Sciatic nerve (tissue), 2 donors: ENCODE measurements around the gene RBMS3. TPM values are rescaled to one million over a fixed set of nuclear protein-coding genes. Genes with fewer than 3 reads are reported as not detected.
"Not testable (repeated sequence)": the region's sequence is repeated elsewhere in the genome, so short reads cannot be mapped to it uniquely, and the experiment has no call there.

Experiments
- ATAC-seq: fragments of 200-7000 bp; cut with Tn5 transposase; one replicate; pipeline ENCODE4 v1.9.1; 2020; ENCODE audit warnings: mild to moderate bottlenecking, moderate library complexity
- DNase-seq: peaks from one replicate; pipeline ENCODE4 v3.0.0-alpha.2; 2020; ENCODE audit warnings: low spot score
- intact Hi-C: fragments of 100-400 bp; cut with DNase I; formaldehyde crosslinking; loops from one replicate; pipeline ENCODE4 v1.14.2; 2022
- total RNA-seq: library from RNA; stranded (reverse); fragmentation: NEBNext Ultra II Directional; extraction: Animal tissue kit (Norgen Biotek cat#: 25700); gene quantifications from one replicate; pipeline ENCODE4 v1.2.1, GENCODE V29; 2021
- donor health status: DM: no; HTN: no; CAD: no.
- donor health status: DM: no; HTN: no; CAD: no.

Gene RBMS3
- total RNA-seq, 1 donor from 2014 or later, result 161 TPM

DNA sequence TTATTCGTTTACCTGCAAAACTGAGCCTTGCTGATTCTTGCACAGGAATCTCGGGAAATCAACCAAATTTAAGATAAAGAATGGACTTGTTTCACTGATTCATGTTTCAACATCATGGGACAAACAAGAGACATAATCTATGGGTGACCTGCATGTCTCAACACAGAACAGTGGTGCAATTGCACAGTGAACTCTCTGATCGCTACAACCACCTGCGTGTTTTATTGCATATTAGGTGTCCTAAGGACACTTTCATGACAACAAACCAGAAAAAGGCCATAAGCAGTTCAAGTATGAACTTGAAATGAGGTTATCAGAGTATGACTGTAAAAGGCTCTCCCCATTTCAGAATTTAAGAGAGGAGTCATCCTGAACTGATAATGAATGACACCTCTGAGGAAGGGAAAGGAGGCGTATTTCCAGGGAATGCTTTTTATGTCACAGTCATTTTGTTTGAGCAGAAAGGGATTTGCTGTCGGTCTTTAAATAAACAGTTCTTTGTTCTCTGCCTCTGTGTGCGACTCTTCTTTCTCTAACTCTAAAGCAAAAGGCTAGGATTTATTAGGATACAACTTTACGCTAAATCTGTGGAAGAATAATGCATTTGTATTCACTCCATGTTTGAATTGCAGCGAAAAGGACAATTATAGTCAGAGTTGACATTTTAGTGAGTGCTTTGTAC, 167.2 kb downstream of the RBMS3 start:
- intact Hi-C loops, result no loop called here
- no peak for ATAC-seq

DNA sequence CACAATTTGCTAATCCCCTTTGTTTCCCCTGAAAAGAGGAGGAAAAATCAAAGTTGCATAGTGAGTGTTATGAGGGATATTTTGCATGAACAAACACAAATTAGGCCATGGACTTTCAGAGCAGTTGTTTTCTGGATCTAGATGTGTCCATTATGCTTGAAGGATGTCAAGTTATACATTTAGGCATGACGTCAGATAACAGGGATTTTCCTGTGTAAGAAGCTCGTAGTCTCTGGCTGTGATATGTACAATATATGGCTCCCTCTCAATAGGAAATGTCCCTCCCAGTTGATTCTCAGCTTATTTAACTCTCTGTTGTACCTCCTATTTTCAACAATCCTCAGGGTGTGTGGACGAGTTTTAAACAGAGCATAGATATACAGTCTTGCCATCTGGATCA, 171.0 kb downstream of the RBMS3 start:
- ATAC-seq (no peak), DNase-seq (no peak)
- intact Hi-C loops, result no loop called here

More for the DNA sequence above, 167.2 kb downstream of the RBMS3 start:
- no peak for DNase-seq

- DNase-seq, result no peak
- peak; percentile 6 for ATAC-seq
- intact Hi-C loops, result no loop called here
Measured at GRCh38 chr3:29452934-29453283, 172.0 kb downstream of the RBMS3 start.

DNA sequence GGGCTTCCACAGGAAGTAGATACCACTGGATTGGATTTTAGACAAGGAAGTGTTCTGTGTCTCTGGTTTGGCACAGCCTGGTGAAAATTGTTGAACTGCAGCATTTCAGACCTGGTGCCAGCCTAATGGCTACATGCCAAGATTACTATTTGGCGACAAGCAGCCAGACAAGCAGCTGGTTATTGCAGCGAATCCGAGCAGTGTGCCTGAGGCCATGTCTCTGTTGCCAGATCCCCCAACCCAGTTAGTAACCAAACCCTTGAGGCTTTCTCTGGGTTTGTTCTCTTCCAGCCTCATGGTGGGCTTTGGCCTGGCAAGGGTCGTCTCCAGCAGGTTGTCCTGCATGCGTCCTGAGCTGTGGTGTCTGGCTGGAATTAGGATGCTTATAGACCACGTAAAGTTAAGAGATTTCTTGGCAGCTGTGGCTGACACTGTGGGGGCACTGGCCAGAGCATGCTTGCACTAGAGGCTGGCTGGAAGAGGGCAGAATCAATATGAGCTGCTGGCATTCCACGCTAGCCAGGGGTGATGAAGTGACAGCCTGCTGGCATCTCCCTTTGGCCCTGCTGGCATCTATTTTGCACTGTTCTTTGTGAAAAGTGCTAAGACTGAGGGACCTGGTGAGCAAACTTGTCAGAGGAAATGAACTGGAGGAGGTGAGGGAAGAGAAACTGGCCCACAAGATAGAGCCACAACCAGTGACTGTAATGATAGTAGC, 172.6 kb downstream of the RBMS3 start:
- DNase-seq (no peak), ATAC-seq (peak; percentile 33)
- intact Hi-C loops, result no loop called here

DNA sequence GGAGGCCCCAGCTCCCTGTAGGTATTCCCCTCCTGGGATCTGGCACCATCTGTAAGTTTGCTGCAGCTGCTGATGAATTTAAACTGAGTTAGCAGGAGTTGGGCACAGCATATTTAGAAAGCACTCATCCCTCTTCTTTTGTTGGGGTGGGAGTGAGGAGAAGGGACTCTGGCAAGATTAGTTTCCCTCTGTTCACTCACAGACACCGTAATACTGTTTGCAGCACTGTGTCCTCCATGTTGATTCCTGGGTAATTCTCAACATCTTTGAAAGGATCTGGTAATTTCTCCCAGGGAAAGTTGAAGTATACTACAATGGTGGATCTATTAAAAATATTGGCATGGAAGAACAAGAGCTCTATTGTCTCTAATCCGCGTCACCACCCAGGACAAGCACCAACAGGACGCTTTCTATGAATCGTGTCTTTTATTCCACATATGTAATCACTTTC, 173.3 kb downstream of the RBMS3 start:
- ATAC-seq, result peak; percentile 76
- intact Hi-C loops, result no loop called here
- no peak for DNase-seq

DNA sequence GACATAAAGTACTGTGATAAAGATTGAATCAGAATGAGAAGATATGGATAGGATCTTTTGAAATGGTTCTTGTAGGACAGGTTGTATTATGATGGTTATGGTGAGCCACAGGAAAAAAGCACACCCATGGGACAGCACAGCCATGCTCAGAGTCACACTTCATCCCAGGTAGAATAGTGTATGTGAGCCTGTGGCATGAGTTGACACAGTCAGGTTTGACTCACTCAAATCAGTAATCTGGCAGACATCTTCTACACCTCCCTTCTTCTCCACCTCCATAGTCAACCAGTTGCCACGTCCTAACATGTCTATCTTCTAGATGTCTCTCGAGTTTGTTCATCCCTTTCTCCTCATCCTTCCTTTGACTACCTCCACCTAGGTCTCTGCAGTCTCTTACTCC, 176.0 kb downstream of the RBMS3 start:
- ATAC-seq (no peak), DNase-seq (no peak)
- intact Hi-C loops, result no loop called here

DNA sequence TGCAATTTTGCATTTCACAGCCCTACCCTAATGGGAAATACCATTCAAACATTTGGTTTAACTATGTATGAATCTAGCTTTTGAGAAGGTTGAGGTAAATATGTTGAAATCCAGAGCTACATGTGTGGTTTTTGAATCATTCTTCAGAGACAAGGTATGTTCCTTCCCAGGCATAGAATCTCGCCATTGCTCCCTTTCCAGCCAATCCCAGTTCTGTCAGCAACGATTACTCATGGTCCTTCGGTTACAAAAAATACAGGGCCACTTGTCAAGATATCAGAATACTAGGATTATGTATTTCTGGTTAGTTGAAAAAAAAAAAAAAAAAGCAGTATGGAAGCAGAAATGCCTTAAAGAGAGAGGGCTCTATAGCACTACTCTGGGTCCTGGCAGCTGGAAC, 182.4 kb downstream of the RBMS3 start:
- no peak for DNase-seq
- intact Hi-C loops, result no loop called here
- no peak for ATAC-seq

GRCh38 chr3:29465836-29466235, 185.0 kb downstream of the RBMS3 start:
- intact Hi-C loops, result no loop called here
- DNase-seq, result no peak
- ATAC-seq, result peak; percentile 90

GRCh38 chr3:29466442-29466841, 185.6 kb downstream of the RBMS3 start:
- no peak for DNase-seq
- intact Hi-C loops, result no loop called here
- no peak for ATAC-seq

DNA sequence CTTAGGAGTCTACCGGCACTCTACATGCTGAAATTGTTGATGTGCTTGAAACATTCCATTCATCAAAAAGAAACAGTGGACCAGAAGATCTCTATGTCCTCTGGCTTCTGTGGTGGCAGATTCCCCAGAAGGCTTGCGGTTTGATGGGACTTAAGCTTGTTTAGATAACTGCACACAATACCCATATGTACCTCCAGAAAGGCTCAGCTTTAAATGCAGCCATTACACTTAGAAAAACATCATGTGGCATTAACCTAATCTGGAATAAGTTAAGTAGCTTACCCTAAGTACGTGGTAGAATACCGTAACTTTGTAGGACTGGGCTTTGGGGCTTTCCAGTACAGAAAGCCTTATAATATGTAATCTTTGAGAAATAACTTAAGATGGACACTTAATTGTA, 187.3 kb downstream of the RBMS3 start:
- intact Hi-C loops, result no loop called here
- DNase-seq (no peak), ATAC-seq (no peak)

GRCh38 chr3:29473481-29474170, 192.8 kb downstream of the RBMS3 start:
- intact Hi-C loops, DNase-seq: not testable (repeated sequence)

DNA sequence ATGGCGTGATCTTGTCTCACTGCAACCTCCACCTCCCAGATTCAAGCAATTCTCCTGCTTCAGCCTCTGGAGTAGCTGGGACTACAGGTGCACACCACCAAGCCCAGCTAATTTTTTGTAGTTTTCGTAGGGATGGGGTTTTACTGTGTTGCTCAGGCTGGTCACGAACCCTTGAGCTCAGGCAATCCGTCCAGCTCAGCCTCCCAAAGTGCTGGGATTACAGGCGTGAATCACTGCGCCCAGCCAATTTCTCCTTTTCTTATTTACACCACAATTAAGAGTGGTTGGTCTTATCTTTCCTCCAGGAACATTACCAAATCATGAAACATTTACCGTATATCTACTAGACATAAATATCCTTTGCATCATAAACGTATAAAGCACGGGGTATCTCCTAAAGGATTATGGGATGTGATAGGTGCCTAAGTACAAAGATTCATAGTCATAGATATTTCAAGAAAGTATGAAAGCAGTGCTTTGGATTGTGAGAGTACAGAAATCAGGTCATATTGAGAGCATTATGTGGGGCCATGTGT, 194.5 kb downstream of the RBMS3 start:
- intact Hi-C loops, result no loop called here
- ATAC-seq (no peak), DNase-seq (no peak)

More at GRCh38 chr3:29473481-29474170, 192.8 kb downstream of the RBMS3 start:
- not testable (repeated sequence) for ATAC-seq

DNA sequence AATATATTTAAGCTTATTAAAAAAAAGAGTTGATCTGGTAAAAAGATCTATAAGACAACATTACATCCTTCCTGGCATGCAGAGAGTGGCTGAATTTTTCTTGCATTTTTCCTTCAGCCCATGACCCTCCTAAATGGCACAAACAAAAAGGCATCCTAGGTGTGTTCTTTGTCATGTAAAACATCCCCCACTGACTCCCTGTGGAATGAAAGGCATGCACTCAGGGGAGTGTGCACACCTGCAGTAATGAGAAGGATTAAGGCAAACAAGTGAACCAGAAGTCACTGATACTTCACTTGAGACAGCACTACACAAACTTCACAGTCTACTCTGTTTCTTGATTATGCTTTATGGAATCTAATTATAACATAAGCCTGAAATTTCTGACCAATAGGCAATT, 195.0 kb downstream of the RBMS3 start:
- ATAC-seq, result no peak
- no peak for DNase-seq
- intact Hi-C loops, result no loop called here

GRCh38 chr3:29478611-29479010, 197.7 kb downstream of the RBMS3 start:
- intact Hi-C loops, result no loop called here
- no peak for ATAC-seq

GRCh38 chr3:29481249-29481648, 200.4 kb downstream of the RBMS3 start:
- DNase-seq (no peak), ATAC-seq (no peak)
- intact Hi-C loops, result no loop called here

More at GRCh38 chr3:29478611-29479010, 197.7 kb downstream of the RBMS3 start:
- DNase-seq, result no peak

GRCh38 chr3:29481969-29482767, 201.3 kb downstream of the RBMS3 start:
- no peak for DNase-seq

DNA sequence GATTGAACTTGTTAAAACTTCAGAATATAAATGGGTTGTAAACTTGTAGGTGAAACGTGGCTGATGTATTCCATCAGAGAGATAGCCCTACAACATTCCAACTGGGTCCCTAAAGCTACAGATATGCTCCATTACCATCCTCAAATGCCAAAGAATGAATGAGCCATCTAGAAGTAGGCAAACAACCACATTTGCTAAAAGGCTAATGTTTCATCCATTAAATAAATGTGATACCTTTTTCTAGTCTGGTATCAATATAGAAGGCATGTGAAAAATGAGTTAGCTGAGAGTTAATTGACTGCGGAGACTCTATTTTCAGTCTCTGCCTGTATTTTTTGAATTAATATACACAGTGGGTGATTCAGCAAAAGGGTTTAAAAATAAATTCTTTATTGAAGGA, 203.8 kb downstream of the RBMS3 start:
- intact Hi-C loops, result no loop called here
- no peak for DNase-seq
- no peak for ATAC-seq

More at GRCh38 chr3:29481969-29482767, 201.3 kb downstream of the RBMS3 start:
- no peak for ATAC-seq
- intact Hi-C loops, result no loop called here

- intact Hi-C loops, result no loop called here
- ATAC-seq (peak; percentile 70), DNase-seq (no peak)
Measured at GRCh38 chr3:29486096-29486495, 205.2 kb downstream of the RBMS3 start.

- intact Hi-C loops, result no loop called here
- no peak for ATAC-seq
Measured at GRCh38 chr3:29486917-29487316, 206.0 kb downstream of the RBMS3 start.

More at GRCh38 chr3:29486917-29487316, 206.0 kb downstream of the RBMS3 start:
- no peak for DNase-seq
